Liver (tissue), 9 donors: Measurements from ENCODE around the gene ULK3. TPM values are rescaled to one million over a fixed set of nuclear protein-coding genes. Genes with fewer than 3 reads are reported as not detected.

Source experiments
- DNase-seq: peaks from one replicate; pipeline ENCODE4 v3.0.0-alpha.2; 2017; ENCODE audit warnings: low spot score
- H3K27ac ChIP-seq, 2 donors: one replicate each; pipeline ENCODE4 v1.7.0; 2013; ENCODE audit warnings: inconsistent platforms in 2 of 2, low read length in 2 of 2, control low read depth in 1 of 2, low read depth in 1 of 2, mild to moderate bottlenecking in 1 of 2
- H3K27me3 ChIP-seq, 4 donors: one replicate each; pipeline versions ENCODE4 v1.6.1 to v1.7.0; 2013; ENCODE audit warnings: low read length in 3 of 4, inconsistent platforms in 1 of 4, mild to moderate bottlenecking in 1 of 4, moderate library complexity in 1 of 4; ENCODE audit not compliant: control insufficient read depth in 4 of 4, insufficient read depth in 4 of 4
- H3K36me3 ChIP-seq, 4 donors: one replicate each; pipeline versions ENCODE4 v1.6.1 to v1.7.0; 2013; ENCODE audit warnings: low read length in 3 of 4, mild to moderate bottlenecking in 3 of 4, low read depth in 1 of 4, moderate library complexity in 1 of 4; ENCODE audit not compliant: control insufficient read depth in 4 of 4, insufficient read depth in 3 of 4
- H3K4me1 ChIP-seq, 4 donors: one replicate each; pipeline versions ENCODE4 v1.6.1 to v1.7.0; 2013; ENCODE audit warnings: low read length in 3 of 4, mild to moderate bottlenecking in 3 of 4, moderate library complexity in 1 of 4; ENCODE audit not compliant: control insufficient read depth in 4 of 4, insufficient read depth in 4 of 4
- H3K4me3 ChIP-seq, 3 donors: one replicate each; pipeline versions ENCODE4 v1.6.1 to v1.7.0; 2013; ENCODE audit warnings: low read length in 3 of 3, control low read depth in 1 of 3, low read depth in 1 of 3, mild to moderate bottlenecking in 1 of 3
- H3K9ac ChIP-seq, 2 donors: one replicate each; pipeline ENCODE4 v1.7.0; 2013; ENCODE audit warnings: low read length in 2 of 2, mild to moderate bottlenecking in 2 of 2, moderate library complexity in 2 of 2, control low read depth in 1 of 2, low read depth in 1 of 2
- H3K9me3 ChIP-seq, 4 donors: one replicate each; pipeline versions ENCODE4 v1.6.1 to v1.7.0; 2013; ENCODE audit warnings: low read length in 3 of 4; ENCODE audit not compliant: control insufficient read depth in 4 of 4
- ATF3 ChIP-seq: IDR thresholded peaks from 2 replicates; pipeline ENCODE4 v1.6.1; 2016; ENCODE audit warnings: antibody characterized with exemption
- CTCF ChIP-seq: fragments of 150-350 bp; IDR thresholded peaks from 2 replicates; pipeline ENCODE4 v1.5.1; 2017; ENCODE audit warnings: improper control_type of control experiment, low read depth, low read length; ENCODE audit not compliant: missing input control
- EGR1 ChIP-seq, 2 donors: IDR thresholded peaks; 2 replicates each; pipeline ENCODE4 v1.6.1; 2016 to 2018; ENCODE audit warnings: antibody characterized with exemption in 2 of 2, low read depth in 2 of 2
- FOXA2 ChIP-seq: IDR thresholded peaks from 2 replicates; pipeline ENCODE4 v1.6.1; 2016; ENCODE audit warnings: antibody characterized with exemption
- GABPA ChIP-seq, 2 donors: IDR thresholded peaks in 1 of 2; conservative IDR thresholded peaks in 1 of 2; 2 replicates each; pipeline ENCODE4 v1.6.1; 2016; ENCODE audit warnings: antibody characterized with exemption in 2 of 2, mild to moderate bottlenecking in 1 of 2, moderate library complexity in 1 of 2
- HNF4A ChIP-seq, 2 donors: conservative IDR thresholded peaks; 2 replicates each; pipeline ENCODE4 v1.6.1; 2016; ENCODE audit warnings: antibody characterized with exemption in 2 of 2, mild to moderate bottlenecking in 2 of 2
- HNF4G ChIP-seq: IDR thresholded peaks from 2 replicates; pipeline ENCODE4 v1.6.1; 2016; ENCODE audit warnings: antibody characterized with exemption
- MAX ChIP-seq: IDR thresholded peaks from 2 replicates; pipeline ENCODE4 v1.6.1; 2016; ENCODE audit warnings: antibody characterized with exemption
- NR2F2 ChIP-seq: IDR thresholded peaks from 2 replicates; pipeline ENCODE4 v1.6.1; 2016; ENCODE audit warnings: antibody characterized with exemption
- RAD21 ChIP-seq, 2 donors: IDR thresholded peaks; 2 replicates each; pipeline ENCODE4 v1.6.1; 2016; ENCODE audit warnings: antibody characterized with exemption in 2 of 2, mild to moderate bottlenecking in 2 of 2
- YY1 ChIP-seq: IDR thresholded peaks from 2 replicates; pipeline ENCODE4 v1.6.1; 2016; ENCODE audit warnings: antibody characterized with exemption, mild to moderate bottlenecking
- ZBTB33 ChIP-seq: IDR thresholded peaks from 2 replicates; pipeline ENCODE4 v1.6.1; 2016; ENCODE audit warnings: antibody characterized with exemption
- WGBS: extraction: QIAGEN DNeasy Blood & Tissue Kit; methylation state at CpG from one replicate; pipeline ENCODE4 v1.1.7; 2013; 5-methylcytosine and 5-hydroxymethylcytosine counted together
- polyA plus RNA-seq, 2 donors: library from polyadenylated mRNA; stranded (reverse) in 1 of 2; unstranded in 1 of 2; fragments of 200-250 nt in 1 of 2; fragments of >200 nt in 1 of 2; fragmentation: Nextera tagmentation in 1 of 2; extraction: Ambion mirVana in 1 of 2; gene quantifications; one replicate each; pipeline versions ENCODE4 v1.2.1 to v1.2.3, GENCODE V29; 2013 to 2015
- total RNA-seq, 2 donors: library from RNA; depleted of rRNA; stranded (reverse); fragments of >200 nt; gene quantifications; one replicate each; pipeline ENCODE4 v1.2.3, GENCODE V29; 2014
- TF ChIP-seq, protein P1 (sequence below): IDR thresholded peaks from 2 replicates; pipeline ENCODE4 v1.6.1; 2016; ENCODE audit warnings: antibody characterized with exemption, mild to moderate bottlenecking
- donor health status: healthy.
- donor health status: healthy.
- donor health status: healthy.
- donor health status: healthy.
- donor health status: healthy.

ULK3 gene
- total and polyA plus RNA-seq, 4 donors, result 13.1 to 35.5 (median 21.4) TPM

DNA sequence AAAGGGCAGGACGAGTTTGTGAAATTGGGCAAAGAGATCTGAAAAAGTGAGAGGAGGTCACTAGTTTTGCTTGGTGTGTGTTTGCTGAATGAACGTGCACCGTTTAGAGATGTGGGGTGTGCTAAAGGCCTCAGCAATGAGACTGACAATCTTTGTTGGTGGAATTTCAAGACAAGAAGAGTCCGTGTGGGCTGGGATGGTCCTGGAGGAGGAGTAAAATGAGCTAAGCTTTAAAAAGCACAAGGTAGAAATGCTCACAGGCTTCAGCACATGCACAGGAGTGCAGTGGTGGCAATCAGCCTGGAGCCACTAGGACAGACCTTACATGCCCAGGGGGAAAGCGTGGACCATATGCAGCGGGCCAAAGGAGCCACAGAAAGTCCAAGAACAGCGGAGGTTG lies 18.0 kb downstream of the ULK3 start:
- Histone ChIP-seq H3K27ac (no peak overlapping the region), H3K27me3 (peaks cover 0 to 3% (median 1%) of the 10 kb centered on the region in 4 donors), H3K9ac (no peak overlapping the region), H3K4me3 (no peak overlapping the region), H3K4me1 (peaks cover 0 to 1% (median 0%) of the 10 kb centered on the region in 4 donors), H3K9me3 (no peaks in the 10 kb centered on the region), H3K36me3 (no peaks in the 10 kb centered on the region)
- no peak for DNase-seq
- WGBS, result 78% methylated on average over 7 of the region's 7 CpGs
- TF ChIP-seq YY1 (no peak), FOXA2 (no peak), ATF3 (no peak), HNF4G (no peak), NR2F2 (no peak), MAX (no peak), HNF4A (conservative IDR thresholded peaks at IDR 0.05) (no peak), RAD21 (IDR thresholded peaks at IDR 0.05) (no peak), GABPA (IDR thresholded peaks at IDR 0.05 in 1 of 2, conservative IDR thresholded peaks at IDR 0.05 in 1 of 2) (no peak), EGR1 (IDR thresholded peaks at IDR 0.05; ENCODE audit: low read depth in 2 of 2) (no peak)
- TF ChIP-seq, protein P1, sequence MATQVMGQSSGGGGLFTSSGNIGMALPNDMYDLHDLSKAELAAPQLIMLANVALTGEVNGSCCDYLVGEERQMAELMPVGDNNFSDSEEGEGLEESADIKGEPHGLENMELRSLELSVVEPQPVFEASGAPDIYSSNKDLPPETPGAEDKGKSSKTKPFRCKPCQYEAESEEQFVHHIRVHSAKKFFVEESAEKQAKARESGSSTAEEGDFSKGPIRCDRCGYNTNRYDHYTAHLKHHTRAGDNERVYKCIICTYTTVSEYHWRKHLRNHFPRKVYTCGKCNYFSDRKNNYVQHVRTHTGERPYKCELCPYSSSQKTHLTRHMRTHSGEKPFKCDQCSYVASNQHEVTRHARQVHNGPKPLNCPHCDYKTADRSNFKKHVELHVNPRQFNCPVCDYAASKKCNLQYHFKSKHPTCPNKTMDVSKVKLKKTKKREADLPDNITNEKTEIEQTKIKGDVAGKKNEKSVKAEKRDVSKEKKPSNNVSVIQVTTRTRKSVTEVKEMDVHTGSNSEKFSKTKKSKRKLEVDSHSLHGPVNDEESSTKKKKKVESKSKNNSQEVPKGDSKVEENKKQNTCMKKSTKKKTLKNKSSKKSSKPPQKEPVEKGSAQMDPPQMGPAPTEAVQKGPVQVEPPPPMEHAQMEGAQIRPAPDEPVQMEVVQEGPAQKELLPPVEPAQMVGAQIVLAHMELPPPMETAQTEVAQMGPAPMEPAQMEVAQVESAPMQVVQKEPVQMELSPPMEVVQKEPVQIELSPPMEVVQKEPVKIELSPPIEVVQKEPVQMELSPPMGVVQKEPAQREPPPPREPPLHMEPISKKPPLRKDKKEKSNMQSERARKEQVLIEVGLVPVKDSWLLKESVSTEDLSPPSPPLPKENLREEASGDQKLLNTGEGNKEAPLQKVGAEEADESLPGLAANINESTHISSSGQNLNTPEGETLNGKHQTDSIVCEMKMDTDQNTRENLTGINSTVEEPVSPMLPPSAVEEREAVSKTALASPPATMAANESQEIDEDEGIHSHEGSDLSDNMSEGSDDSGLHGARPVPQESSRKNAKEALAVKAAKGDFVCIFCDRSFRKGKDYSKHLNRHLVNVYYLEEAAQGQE, result no peak

DNA sequence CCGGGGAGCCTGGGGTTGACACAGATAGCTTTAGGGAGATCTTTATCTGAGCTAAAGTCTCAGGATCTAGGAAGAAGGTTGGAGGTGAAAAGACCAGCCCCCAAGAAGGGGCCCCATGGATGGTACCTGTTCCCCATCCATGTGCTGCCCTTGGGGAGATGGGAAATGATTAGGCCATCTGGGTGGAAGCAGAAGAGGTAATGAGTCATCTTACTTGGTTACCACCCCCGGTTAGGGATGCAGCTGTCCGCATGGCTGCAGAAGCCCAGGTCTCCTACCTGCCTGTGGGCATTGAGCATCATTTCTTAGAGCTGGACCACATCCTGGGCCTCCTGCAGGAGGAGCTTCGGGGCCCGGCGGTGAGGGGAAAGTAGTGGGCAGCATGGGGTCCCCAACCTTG lies 19.6 kb downstream of the ULK3 start:
- DNase-seq, result no peak
- Histone ChIP-seq H3K9me3 (no peaks in the 10 kb centered on the region), H3K4me3 (no peak overlapping the region), H3K36me3 (no peaks in the 10 kb centered on the region), H3K27ac (no peak overlapping the region), H3K9ac (no peak overlapping the region), H3K4me1 (peaks cover 0 to 1% (median 0%) of the 10 kb centered on the region in 4 donors), H3K27me3 (peaks cover 0 to 3% (median under 1%) of the 10 kb centered on the region in 4 donors)
- TF ChIP-seq HNF4A (conservative IDR thresholded peaks at IDR 0.05) (no peak), HNF4G (no peak), ZBTB33 (no peak), RAD21 (IDR thresholded peaks at IDR 0.05) (no peak)
- 75% methylated on average over 6 of the region's 6 CpGs for WGBS

- no peak overlapping the region for H3K9ac ChIP-seq
- no peak for DNase-seq
- H3K9me3 ChIP-seq, result no peaks in the 10 kb centered on the region
- WGBS, result 92% methylated on average over 4 of the region's 4 CpGs
- no peaks in the 10 kb centered on the region for H3K36me3 ChIP-seq
- no peaks in the 10 kb centered on the region for H3K27me3 ChIP-seq
- no peak overlapping the region for H3K4me3 ChIP-seq
- no peak overlapping the region for H3K27ac ChIP-seq
- TF ChIP-seq CTCF, result no peak
- no peak for TF ChIP-seq ZBTB33
- H3K4me1 ChIP-seq, result peaks cover 0 to 2% (median under 1%) of the 10 kb centered on the region in 4 donors
Observed at GRCh38 chr15:74822233-74822632, 20.7 kb downstream of the ULK3 start.
